Adipose tissue (tissue), 3 donors: ENCODE measurements around the gene FAM3C. TPM values are rescaled to one million over a fixed set of nuclear protein-coding genes. Genes with fewer than 3 reads are reported as not detected.
"Not testable (repeated sequence)": the region's sequence is repeated elsewhere in the genome, so short reads cannot be mapped to it uniquely, and the experiment has no call there.

Experiments
- H3K27ac ChIP-seq: one replicate; pipeline ENCODE4 v1.5.1; 2013; ENCODE audit warnings: low read depth, low read length
- WGBS, 3 donors: extraction: QIAGEN DNeasy Blood & Tissue Kit; methylation state at CpG; one replicate each; pipeline ENCODE4 v1.1.7; 2013; 5-methylcytosine and 5-hydroxymethylcytosine counted together
- polyA plus RNA-seq, 3 donors: library from polyadenylated mRNA; stranded (reverse); fragments of 200-250 nt; gene quantifications; one replicate each; pipeline ENCODE4 v1.2.3, GENCODE V29; 2013
- donor health status: healthy with polysubstance abuse.
- donor health status: Bipolar disorder and iron deficiency.
- donor health status: healthy.

FAM3C gene
- polyA plus RNA-seq, 3 donors: 26.6 to 46.7 (median 28.8) TPM

- 90 to 92% (median 91%) methylated on average over 4 of the region's 4 CpGs for WGBS, 3 donors
- no peak overlapping the region for H3K27ac ChIP-seq
Measured at GRCh38 chr7:121342631-121343030, 53.5 kb downstream of the FAM3C start.

GRCh38 chr7:121341933-121342332, 54.2 kb downstream of the FAM3C start:
- no peak overlapping the region for H3K27ac ChIP-seq

- no peak overlapping the region for H3K27ac ChIP-seq
- WGBS, 3 donors: 60 to 70% (median 63%) methylated on average over 5 of the region's 5 CpGs
Measured at GRCh38 chr7:121339082-121339481, 57.0 kb downstream of the FAM3C start.

GRCh38 chr7:121337398-121337797, 58.7 kb downstream of the FAM3C start:
- H3K27ac ChIP-seq: no peak overlapping the region
- WGBS, 3 donors: 9 to 23% (median 18%) methylated on average over 3 of the region's 3 CpGs

- 74 to 82% (median 74%) methylated on average over 3 of the region's 3 CpGs for WGBS, 3 donors
- H3K27ac ChIP-seq: no peak overlapping the region
Measured at GRCh38 chr7:121336579-121336978, 59.5 kb downstream of the FAM3C start.

GRCh38 chr7:121334875-121335648, 61.0 kb downstream of the FAM3C start:
- 79 to 90% (median 88%) methylated on average over 10 of the region's 10 CpGs for WGBS, 3 donors

GRCh38 chr7:121334376-121334775, 61.7 kb downstream of the FAM3C start:
- WGBS, 3 donors: 96 to 99% (median 97%) methylated on average over 4 of the region's 4 CpGs
- H3K27ac ChIP-seq: no peak overlapping the region

More at GRCh38 chr7:121334875-121335648, 61.0 kb downstream of the FAM3C start:
- H3K27ac ChIP-seq: no peak overlapping the region

- 65 to 74% (median 71%) methylated on average over 5 of the region's 5 CpGs for WGBS, 3 donors
- no peak overlapping the region for H3K27ac ChIP-seq
Measured at GRCh38 chr7:121331574-121331973, 64.5 kb downstream of the FAM3C start.

- H3K27ac ChIP-seq: no peak overlapping the region
- 72 to 84% (median 80%) methylated on average over 4 of the region's 4 CpGs for WGBS, 3 donors
Measured at GRCh38 chr7:121331048-121331447, 65.1 kb downstream of the FAM3C start.

GRCh38 chr7:121330053-121330833, 65.9 kb downstream of the FAM3C start:
- WGBS, 3 donors: 3 to 5% (median 4%) methylated on average over 52 of the region's 52 CpGs
- no peak overlapping the region for H3K27ac ChIP-seq

- no peak overlapping the region for H3K27ac ChIP-seq
- WGBS, 3 donors: 3 to 4% (median 3%) methylated on average over 47 of the region's 47 CpGs
Measured at GRCh38 chr7:121329191-121330052, 66.7 kb downstream of the FAM3C start.

- 18 to 26% (median 21%) methylated on average over 26 to 27 of the region's 27 CpGs for WGBS, 3 donors
- H3K27ac ChIP-seq: no peak within 1 kb of the TSS
Measured at GRCh38 chr7:121328508-121329190, 67.5 kb downstream of the FAM3C start, which contains the start of gene WNT16. TSS of gene WNT16 (plus strand) at chr7:121329000. CDS start at chr7:121329293, 293 bp downstream.

GRCh38 chr7:121327671-121328070, 68.4 kb downstream of the FAM3C start:
- no peak overlapping the region for H3K27ac ChIP-seq
- 76 to 86% (median 80%) methylated on average over 5 of the region's 5 CpGs for WGBS, 3 donors

- 46 to 72% (median 64%) methylated on average over 5 of the region's 5 CpGs for WGBS, 3 donors
- H3K27ac ChIP-seq: no peak overlapping the region
Measured at GRCh38 chr7:121323515-121324302, 72.4 kb downstream of the FAM3C start.

GRCh38 chr7:121322460-121322859, 73.6 kb downstream of the FAM3C start:
- no peak overlapping the region for H3K27ac ChIP-seq
- 48 to 71% (median 65%) methylated on average over 3 of the region's 3 CpGs for WGBS, 3 donors

- not testable (repeated sequence) for H3K27ac ChIP-seq
- WGBS, 3 donors: 89 to 93% (median 91%) methylated on average over 2 of the region's 3 CpGs
Measured at GRCh38 chr7:121315170-121315569, 80.9 kb downstream of the FAM3C start.
